GM18520 (cell line): ENCODE measurements around the gene ME2.
"Not testable (repeated sequence)": the region's sequence is repeated elsewhere in the genome, so short reads cannot be mapped to it uniquely, and the experiment has no call there.

Experiments used
- ATAC-seq: cut with Tn5 transposase; IDR thresholded peaks from one replicate; pipeline ENCODE4 v1.9.1; 2021; ENCODE audit not compliant: unreplicated experiment

Gene ME2

DNA sequence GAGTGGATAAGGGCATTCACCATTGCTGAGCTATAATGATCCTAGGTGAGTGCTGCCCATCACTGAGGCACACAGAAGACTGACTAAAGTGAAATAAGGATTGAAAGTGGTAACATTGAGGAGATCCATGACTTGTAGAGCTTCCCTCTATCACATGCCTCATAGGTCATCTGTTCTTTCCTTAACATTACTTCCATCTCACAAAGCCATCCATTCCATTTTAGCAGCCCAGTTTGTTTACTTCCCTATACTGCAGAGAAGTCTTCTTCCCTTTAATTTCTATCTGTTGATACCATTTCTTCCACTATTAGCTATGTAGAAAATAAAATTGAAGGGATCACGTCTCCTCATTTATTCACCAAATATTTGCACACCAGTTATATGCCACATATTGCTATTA is 32.1 kb downstream of the ME2 start:
- no peak for ATAC-seq

- no peak for ATAC-seq
Measured at GRCh38 chr18:50917021-50917420, 38.1 kb downstream of the ME2 start.

- ATAC-seq = no peak
Measured at GRCh38 chr18:50918153-50918552, 39.2 kb downstream of the ME2 start.

GRCh38 chr18:50924372-50924771 is 45.5 kb downstream of the ME2 start:
- ATAC-seq = no peak

DNA sequence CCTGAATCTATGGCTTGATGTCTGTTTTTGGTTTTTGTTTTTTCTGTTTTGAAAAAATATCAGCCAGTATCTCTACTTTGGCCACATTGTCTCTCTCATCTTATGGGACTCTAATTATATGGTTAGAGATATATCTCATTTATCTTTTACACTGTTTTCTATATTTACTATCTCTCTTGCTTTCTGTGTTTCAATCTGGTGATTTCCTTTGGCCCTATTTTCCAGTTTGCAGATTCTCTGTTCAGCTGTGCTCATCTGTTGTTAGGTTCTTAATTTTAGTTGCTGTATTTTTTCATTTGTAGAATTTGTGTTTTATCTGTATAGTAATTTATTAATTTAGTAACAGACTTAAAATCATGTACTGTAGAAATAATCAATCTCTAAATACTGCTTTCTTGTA is 47.6 kb downstream of the ME2 start:
- ATAC-seq = no peak

GRCh38 chr18:50928551-50928950 is 49.6 kb downstream of the ME2 start:
- ATAC-seq = no peak

DNA sequence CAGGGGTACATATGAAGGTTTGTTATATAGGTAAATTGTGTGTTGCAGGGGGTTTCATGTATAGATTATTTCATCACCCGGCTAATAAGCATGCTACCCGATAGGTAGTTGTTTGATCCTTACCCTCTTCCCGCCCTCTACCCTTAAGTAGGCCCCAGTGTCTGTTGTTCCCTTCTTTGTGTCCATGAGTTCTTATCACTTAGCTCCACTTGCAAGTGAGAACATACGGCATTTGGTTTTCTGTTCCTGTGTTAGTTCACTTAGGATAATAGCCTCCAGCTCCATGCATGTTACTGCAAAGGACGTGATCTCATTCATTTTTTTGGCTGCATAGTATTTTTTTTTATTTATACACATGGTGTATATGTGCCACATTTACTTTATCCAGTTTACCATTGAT is 54.8 kb downstream of the ME2 start:
- no peak for ATAC-seq

DNA sequence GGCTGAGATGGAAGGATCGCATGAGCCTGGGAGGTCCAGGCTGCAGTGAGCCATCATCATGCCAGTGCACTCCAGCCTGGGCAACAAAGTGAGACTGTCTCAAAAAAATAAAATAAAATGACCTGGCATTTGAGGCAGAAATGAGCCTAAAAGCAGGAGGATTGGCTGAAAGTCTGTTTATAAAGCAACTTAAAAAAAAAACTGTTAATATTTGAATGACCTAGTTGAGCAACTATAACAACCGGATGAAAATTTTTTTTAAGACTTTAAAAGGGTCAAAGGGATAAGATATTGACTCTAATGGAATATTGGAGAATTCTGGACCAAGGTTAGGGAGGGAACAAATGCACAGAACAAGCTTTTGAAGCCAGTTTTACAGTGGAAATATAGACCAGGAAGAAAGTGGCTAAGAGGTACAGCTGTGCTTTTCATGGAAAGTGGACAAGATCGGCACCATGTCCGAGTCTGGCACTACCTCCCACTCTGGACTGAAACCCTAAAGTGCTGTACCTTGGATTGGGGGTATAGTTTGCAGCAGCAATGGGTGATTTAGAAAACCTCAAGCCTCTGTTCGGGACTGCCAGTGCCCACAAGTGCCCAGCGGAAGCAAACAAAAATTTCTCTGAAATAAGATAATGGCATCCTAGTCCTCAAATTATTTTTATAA is 55.8 kb downstream of the ME2 start:
- ATAC-seq = no peak

GRCh38 chr18:50935493-50936191 is 56.7 kb downstream of the ME2 start:
- no peak for ATAC-seq

DNA sequence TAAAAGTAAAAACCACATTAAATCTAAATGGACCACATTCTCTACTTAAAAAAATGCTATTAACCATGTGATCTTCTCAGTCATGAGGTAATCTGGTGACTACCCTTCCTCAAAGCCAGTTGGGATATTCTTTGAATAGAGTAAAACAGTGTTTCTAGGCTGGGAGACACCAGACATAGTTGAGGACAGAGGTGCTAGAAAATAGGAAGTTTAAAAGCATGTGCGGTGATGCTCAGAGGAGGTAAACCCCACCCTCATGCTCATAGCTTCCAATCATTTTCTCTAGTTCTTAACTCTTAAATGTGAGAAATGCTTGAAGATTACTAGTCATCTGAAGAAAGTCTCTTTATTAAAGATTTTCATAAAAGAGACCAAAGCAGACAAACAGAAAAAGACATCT is 58.3 kb downstream of the ME2 start:
- no peak for ATAC-seq

DNA sequence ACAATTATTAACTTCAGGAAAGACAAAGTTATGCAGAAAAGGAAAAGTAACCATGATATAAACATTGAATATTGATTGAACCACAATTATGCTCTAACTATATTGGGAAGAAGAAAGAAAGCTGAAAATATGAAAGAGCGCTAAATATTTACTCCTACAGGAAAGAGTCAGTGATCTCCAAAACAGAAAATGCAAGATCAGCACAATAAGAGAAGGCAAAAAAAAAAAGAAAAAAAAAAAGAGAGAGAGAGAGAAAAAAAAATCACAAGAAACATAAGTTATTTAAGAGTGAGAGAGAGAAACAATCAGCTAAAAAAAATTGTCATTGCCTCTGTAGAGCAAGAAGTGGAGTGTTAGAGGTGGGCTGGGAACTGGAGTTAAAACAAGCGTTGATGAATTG is 60.0 kb downstream of the ME2 start:
- no peak for ATAC-seq

DNA sequence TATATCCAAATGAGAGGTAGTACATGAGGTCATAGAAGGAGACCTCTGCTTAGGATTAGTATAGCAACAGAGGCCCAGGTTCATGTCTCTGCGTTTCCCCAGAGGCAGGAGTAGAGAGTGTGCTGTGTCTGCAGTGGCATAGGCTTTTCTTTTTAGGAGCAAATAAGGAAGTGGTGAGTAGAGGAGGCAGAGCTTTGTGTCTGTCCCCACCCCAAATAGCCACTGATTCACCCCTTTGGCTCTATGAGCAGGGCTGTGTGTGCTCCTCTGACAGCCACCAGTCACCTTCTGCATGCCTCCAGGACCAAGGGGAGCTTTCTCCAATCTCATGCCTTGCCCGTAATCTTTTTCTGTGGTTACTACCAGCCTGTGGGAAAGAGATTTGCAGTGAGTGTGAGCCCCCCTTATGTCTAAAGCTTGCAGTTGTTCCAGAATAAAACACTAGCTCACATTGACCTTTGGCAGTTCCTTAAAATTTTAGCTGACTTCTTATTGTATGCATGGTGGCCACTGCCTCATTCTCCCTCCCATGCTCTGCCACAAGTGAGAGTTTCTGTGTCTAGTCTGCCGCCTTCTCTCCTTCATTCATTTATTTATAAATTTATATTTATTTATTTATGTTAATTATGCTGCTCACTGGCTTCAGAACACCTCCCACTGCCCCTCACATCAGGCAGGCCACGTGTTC is 65.5 kb downstream of the ME2 start:
- no peak for ATAC-seq

DNA sequence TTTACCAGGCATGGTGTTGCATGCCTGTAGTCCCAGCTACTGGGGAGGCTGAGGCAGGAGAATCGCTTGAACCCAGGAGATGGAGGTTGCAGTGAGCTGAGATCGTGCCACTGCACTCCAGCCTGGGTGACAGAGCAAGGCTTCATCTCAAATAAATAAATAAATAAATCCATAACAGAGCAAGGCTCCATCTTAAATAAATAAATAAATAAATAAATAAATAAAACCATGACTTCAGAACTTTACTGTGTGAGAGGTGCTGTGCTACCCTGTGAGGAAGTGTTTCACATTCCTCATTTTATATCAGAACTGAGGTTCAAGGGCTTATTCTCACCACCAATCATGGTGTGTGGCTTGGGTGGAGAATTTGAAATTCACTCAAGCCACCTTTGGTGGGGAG is 67.0 kb downstream of the ME2 start:
- not testable (repeated sequence) for ATAC-seq

- ATAC-seq = no peak
Measured at GRCh38 chr18:50947899-50948298, 69.0 kb downstream of the ME2 start.

GRCh38 chr18:50949185-50949584 is 70.3 kb downstream of the ME2 start:
- ATAC-seq = no peak

GRCh38 chr18:50950626-50951025 is 71.7 kb downstream of the ME2 start:
- no peak for ATAC-seq

- ATAC-seq = no peak
Measured at GRCh38 chr18:50953822-50954221, 74.9 kb downstream of the ME2 start.

DNA sequence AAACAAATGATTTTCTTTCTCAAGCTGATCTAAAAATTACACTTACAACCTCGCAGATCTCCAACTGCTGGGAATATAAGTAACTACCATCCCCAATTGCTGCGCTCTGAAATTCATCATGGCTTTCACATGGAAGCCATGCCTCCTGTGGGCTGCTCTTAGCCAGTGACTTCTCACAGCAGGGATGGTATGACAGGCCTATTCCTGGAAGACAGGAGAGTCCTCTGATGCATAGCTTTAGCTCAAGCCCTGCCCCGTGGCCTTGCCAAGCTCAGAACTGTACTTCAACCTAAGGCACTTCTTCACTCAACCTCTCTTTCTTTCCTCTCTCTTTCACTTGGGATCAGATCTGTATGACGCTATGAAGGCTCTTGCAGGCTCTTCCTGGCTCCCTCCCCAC is 76.3 kb downstream of the ME2 start:
- ATAC-seq = no peak

- ATAC-seq = no peak
Measured at GRCh38 chr18:50956116-50956515, 77.2 kb downstream of the ME2 start.

GRCh38 chr18:50961974-50962373 is 83.1 kb downstream of the ME2 start:
- ATAC-seq = no peak

GRCh38 chr18:50967714-50968661 is 89.1 kb downstream of the ME2 start, which contains the start of gene ELAC1:
Gene ELAC1, plus strand, starts transcription at chr18:50968040. Its CDS starts 6,365 bp downstream, at chr18:50974405.
- peak; percentile 90 for ATAC-seq
